PFSK-1 (cell line): ENCODE results near the gene ACTG1.

Experiments used
- TAF1 ChIP-seq: IDR thresholded peaks from 2 replicates; pipeline ENCODE4 v1.6.1; 2012; ENCODE audit warnings: low read length, control low read depth, borderline replicate concordance; ENCODE audit not compliant: insufficient read depth
- TF ChIP-seq, protein P1 (sequence below), 2 experiments: IDR thresholded peaks; 2 replicates each; pipeline versions ENCODE4 v1.6.1 to v1.8.0; 2011 to 2012; ENCODE audit warnings: low read depth in 2 of 2, low read length in 2 of 2, control low read depth in 1 of 2, inconsistent platforms in 1 of 2, mild to moderate bottlenecking in 1 of 2, moderate library complexity in 1 of 2; ENCODE audit not compliant: insufficient read depth in 1 of 2

DNA sequence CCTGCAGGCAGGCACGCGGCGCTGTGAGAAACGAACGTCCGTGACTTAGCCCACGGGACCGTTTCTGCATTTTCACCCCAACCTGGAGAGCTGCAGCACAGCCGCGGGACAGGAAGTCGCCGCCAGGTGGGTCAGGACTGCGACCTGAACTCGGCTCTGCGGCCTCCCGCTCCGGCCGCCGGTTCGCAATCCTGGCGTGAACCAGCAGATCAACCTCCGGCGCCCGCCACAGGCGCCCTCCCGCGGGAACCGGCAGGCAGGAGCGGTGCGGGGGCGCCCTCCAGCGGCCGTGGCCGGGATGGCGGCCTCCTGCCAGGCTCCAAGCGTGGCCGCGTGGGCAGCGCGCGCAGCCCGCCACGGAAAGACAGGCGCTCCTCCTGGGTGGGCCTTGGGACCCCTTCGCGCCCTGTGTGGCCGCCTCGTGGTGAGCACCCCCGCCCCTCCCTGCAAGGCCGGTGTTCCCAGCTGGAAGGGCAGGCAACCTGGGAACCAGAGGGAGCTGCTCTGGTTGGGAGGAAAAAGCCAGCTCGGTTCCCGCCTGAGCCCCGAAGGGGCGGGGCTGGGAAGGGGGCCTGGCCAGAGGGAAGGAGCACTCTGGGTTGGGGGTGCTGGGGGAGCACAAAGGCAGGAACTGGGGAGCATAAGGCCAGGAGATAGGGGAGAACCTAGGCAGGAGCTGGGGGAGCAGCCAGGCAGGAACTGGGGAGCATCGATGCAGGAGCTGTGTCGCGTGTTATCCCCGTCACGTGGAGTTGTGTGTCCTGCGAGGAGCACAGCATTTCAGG, 28.2 kb downstream of the ACTG1 start:
- TF ChIP-seq, protein P1, sequence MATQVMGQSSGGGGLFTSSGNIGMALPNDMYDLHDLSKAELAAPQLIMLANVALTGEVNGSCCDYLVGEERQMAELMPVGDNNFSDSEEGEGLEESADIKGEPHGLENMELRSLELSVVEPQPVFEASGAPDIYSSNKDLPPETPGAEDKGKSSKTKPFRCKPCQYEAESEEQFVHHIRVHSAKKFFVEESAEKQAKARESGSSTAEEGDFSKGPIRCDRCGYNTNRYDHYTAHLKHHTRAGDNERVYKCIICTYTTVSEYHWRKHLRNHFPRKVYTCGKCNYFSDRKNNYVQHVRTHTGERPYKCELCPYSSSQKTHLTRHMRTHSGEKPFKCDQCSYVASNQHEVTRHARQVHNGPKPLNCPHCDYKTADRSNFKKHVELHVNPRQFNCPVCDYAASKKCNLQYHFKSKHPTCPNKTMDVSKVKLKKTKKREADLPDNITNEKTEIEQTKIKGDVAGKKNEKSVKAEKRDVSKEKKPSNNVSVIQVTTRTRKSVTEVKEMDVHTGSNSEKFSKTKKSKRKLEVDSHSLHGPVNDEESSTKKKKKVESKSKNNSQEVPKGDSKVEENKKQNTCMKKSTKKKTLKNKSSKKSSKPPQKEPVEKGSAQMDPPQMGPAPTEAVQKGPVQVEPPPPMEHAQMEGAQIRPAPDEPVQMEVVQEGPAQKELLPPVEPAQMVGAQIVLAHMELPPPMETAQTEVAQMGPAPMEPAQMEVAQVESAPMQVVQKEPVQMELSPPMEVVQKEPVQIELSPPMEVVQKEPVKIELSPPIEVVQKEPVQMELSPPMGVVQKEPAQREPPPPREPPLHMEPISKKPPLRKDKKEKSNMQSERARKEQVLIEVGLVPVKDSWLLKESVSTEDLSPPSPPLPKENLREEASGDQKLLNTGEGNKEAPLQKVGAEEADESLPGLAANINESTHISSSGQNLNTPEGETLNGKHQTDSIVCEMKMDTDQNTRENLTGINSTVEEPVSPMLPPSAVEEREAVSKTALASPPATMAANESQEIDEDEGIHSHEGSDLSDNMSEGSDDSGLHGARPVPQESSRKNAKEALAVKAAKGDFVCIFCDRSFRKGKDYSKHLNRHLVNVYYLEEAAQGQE (IDR thresholded peaks at IDR 0.05; ENCODE audit: insufficient read depth in 1 of 2, low read depth in 2 of 2, low read length in 2 of 2) = 0 out of 4 replicates have a peak, but pooled peaks of 1 of the 2 experiments have one; percentile 19
- no peak for TF ChIP-seq TAF1
